Mammary epithelial cell (primary cell): Measurements from ENCODE around the gene TSPAN5.

Source experiments
- CTCF ChIP-seq, 2 donors: IDR thresholded peaks in 1 of 2; conservative IDR thresholded peaks in 1 of 2; 2 replicates each; pipeline ENCODE4 v1.5.1; 2011 to 2012; ENCODE audit warnings: inconsistent platforms in 2 of 2, low read length in 2 of 2, mild to moderate bottlenecking in 2 of 2, control low read depth in 1 of 2, low read depth in 1 of 2; ENCODE audit not compliant: insufficient read depth in 1 of 2; ENCODE audit errors: extremely low read depth in 1 of 2
- EZH2 ChIP-seq: IDR thresholded peaks from 2 replicates; pipeline ENCODE4 v1.6.1; 2012; ENCODE audit warnings: low read length, inconsistent platforms, borderline replicate concordance

- TF ChIP-seq CTCF (conservative IDR thresholded peaks at IDR 0.05 in 1 of 2, IDR thresholded peaks at IDR 0.05 in 1 of 2; ENCODE audit: extremely low read depth in 1 of 2, insufficient read depth in 1 of 2, low read depth in 1 of 2, low read length in 2 of 2) (no peak), EZH2 (no peak)
Measured at GRCh38 chr4:98641376-98641775, 17.0 kb downstream of the TSPAN5 start.
